HG02623 (cell line): ENCODE data around the gene GPR135.

Source experiments
- ATAC-seq: cut with Tn5 transposase; IDR thresholded peaks from one replicate; pipeline ENCODE4 v1.9.1; 2021; ENCODE audit warnings: moderate library complexity; ENCODE audit not compliant: unreplicated experiment

GPR135 gene

DNA sequence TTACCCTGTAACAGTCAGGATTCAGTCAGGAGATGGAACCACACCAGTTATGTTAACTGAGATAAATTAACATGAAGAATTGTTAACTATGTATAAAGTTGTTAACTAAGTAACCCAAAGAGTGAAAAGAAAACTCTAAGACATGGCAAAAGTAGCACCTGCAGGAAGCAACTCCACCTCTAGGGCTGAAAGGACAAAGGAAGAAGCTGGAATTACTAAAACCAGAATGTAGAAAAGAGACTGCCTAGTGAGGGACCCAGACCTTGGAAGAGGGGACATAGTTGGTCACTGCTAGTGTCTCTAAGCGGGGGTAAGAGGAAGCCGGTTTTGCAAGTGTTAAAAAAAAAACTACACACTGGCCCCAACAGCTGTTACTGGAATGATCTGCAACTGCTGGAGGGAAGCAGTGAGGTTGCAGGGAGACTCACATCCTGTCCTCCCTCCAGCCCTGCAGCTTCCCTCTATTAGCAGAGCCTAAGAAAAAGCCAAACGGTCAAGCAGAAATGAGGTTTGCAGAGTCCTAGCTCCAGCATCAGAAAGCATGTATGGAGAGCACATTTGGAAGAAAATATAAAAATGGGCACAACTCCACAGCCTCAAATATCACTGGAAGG lies 39.8 kb downstream of the GPR135 start:
- ATAC-seq = no peak

DNA sequence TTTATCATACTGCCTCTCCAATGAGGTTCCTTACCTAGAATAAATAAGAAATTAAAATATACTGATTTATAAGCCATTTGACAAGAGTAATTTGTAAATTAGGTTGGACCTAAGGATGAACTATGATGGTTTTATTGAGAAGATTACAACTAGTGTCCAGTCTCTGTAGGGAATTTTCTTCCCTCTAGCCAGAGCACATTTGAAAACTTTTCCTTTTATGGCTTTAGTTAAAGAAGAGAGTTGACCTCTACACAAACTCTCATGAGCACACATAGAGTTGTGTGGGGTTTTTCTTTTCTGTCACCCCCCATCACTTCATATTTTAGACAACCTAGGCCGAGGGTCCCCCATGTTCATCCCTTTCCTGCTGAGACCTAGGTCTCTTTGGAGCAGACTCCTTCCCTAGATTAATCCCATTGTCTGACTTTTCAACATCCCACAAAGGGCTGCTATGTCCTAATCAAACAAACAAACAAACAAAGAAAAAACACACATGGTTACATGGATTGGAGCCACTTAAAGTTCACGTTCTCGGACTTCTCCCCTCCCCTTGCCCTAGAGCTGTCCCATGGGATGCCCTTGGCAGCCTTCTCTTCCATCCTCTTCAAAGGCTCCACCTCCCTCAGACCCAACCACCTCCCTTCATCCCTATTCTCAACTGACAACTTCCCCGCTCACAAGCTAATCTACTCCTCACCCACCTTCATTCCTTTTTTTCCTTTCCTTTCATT lies 40.7 kb downstream of the GPR135 start:
- no peak for ATAC-seq

DNA sequence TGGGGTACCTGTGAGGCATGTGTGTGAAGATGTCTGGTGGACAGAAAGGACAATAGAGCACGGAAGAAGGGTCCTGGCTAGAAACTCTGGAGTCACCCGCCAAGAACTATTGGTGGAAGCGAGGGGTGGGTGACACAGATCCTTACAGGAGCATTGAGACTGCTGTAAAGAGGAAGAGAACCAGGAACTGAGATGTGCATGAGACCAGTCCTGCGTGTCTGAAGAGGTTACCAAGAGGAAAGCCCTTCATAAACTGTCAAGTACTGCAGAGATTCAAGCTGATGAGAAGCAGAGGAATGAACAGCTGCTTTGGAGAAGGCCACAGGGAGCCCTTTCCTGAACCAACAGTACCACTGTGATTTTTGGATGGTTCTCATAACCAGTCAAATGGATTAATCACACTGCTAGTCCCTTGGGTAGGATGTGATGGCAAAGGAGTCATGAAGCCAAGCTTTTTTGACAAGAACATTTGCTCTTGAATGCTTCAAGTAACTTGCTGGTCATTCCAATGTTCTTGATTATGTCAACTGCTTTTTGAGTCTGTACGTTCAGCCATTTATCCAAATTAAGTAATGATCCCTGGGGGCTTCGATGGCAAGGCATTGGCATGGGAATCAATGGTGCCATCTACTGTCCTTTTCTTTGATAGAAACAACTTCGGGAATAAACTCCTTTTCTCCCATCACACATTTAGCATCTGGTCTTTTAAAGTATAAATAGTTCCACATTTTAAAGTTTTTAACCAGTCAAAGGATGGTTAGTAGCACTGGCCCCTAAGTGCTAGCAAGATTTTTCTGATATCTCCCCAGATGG lies 42.9 kb downstream of the GPR135 start:
- no peak for ATAC-seq

DNA sequence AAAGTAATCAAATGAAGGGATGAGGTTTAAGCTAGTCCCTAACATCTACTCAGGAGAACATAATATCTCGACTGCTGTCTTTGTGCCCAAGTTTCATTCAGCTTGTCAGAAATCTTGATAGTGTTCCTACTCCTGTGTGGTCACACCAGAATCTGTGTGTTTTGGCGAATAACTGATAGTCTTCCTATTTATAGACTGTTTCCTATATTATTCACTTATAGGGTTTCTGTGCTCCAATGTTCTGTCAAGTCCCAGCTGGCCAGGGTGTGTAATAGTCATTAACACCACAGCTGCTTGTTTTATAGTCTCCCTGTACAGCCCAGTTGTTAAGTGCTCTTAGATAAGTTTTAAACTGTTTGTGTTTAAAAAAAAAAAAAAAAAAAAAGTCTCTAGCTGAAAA lies 45.9 kb downstream of the GPR135 start:
- ATAC-seq = no peak

DNA sequence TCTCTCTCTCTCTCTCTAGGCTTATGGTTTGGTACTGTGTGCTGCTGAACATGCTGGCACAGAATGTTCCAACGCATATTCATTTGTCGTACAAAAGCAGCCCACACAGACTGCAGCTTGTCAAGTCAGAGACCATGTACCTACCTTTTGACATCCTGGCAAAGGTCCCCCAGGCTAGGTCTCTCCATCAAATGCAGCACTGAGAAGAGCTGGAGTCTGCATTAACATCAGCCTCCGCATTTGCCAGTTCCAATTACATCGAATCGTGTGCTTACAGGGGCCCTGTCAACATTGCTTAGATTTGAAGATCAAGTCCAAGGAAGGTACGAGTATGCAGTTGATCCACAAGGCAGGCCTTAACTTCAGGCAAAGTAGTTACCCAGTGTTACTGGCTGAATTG lies 47.9 kb downstream of the GPR135 start:
- ATAC-seq = no peak

DNA sequence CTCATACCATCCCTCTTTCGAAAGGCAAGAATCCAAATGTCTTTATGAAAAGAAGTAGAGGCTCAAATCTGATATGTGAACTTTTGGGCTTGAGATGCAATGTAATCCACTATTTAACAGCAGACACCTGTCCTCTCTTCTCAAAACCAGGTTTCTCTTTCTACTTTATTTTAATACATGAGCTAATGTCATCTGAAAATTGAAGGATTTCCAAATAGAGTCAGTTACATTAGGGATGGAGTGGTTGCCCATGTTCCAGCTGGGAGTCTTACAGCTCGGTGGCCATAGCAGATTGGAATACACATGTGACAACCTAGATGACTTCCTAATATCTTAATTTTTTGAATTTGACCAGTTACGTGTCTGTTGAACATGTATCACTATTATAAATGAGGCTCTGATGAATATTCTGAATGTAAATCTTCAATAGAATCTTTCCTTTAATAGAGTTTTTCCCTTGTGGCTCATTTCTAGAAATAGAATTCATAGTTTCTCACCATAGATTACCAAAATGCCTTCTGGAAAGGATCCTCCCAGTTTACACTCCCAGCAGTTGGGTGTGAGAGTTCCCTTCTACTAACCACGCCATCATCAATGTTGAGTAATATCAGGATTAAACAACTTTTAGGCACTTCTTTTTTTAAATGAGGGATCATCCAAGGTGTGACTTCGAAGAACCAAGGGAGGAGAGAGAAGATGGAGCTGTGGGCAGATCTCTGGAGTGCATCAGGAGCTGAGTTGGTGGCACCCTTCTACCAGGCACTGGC lies 49.2 kb downstream of the GPR135 start:
- ATAC-seq = no peak
